ENCODE results near the gene TEAD3.

- TF ChIP-seq CTCF (IDR thresholded peaks at IDR 0.05) (no peak), POLR2A (IDR thresholded peaks at IDR 0.05) (peak in 1 of 4 donors; percentile 18)
These were observed 9.0 kb downstream of the TEAD3 start for GRCh38 chr6:35487658-35488516.

Measured in esophagus squamous epithelium (tissue), 4 donors.